HG02973 (cell line): ENCODE data around the gene TMEM258.

Source experiments
- ATAC-seq: cut with Tn5 transposase; IDR thresholded peaks from one replicate; pipeline ENCODE4 v1.9.1; 2021; ENCODE audit warnings: moderate library complexity; ENCODE audit not compliant: unreplicated experiment

Gene TMEM258

GRCh38 chr11:61744609-61745156 lies 47.7 kb downstream of the TMEM258 start:
- no peak for ATAC-seq

GRCh38 chr11:61744181-61744580 lies 48.2 kb downstream of the TMEM258 start:
- no peak for ATAC-seq

- no peak for ATAC-seq
Observed at GRCh38 chr11:61743486-61744095, 48.8 kb downstream of the TMEM258 start.

GRCh38 chr11:61742391-61742790 lies 50.0 kb downstream of the TMEM258 start:
- no peak for ATAC-seq

- no peak for ATAC-seq
Observed at GRCh38 chr11:61739966-61740365, 52.4 kb downstream of the TMEM258 start.

GRCh38 chr11:61739413-61739812 lies 53.0 kb downstream of the TMEM258 start:
- no peak for ATAC-seq
